HG03565 (cell line): ENCODE measurements around the gene MSH4.
"Not testable (repeated sequence)": the region's sequence is repeated elsewhere in the genome, so short reads cannot be mapped to it uniquely, and the experiment has no call there.

Source experiments
- ATAC-seq: cut with Tn5 transposase; IDR thresholded peaks from one replicate; pipeline ENCODE4 v1.9.1; 2021; ENCODE audit warnings: mild to moderate bottlenecking, moderate library complexity; ENCODE audit not compliant: unreplicated experiment

Gene MSH4

DNA sequence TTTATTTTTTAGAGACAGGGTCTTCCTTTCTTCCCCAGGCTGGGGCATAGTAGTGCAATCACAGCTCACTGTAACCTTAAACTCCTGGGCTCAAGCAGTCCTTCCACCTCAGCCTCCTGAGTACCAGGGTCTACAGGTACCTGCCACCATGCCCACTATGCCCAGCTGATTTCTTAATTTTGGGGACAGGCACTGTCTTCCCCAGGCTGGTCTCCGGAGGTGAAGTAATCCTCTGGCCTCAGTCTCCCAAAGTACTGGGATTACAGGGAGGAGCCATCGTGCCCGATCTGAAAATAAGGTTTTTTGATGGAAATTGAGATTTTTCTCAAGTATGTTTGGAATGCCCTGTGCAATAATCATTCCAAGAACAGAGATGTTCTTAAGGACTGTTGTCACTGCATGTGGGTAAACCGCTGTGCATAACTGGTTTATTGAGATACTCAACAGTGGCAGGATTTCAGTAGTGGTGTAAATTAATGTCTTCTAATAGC is 934 bp upstream of the MSH4 start:
- no peak for ATAC-seq

DNA sequence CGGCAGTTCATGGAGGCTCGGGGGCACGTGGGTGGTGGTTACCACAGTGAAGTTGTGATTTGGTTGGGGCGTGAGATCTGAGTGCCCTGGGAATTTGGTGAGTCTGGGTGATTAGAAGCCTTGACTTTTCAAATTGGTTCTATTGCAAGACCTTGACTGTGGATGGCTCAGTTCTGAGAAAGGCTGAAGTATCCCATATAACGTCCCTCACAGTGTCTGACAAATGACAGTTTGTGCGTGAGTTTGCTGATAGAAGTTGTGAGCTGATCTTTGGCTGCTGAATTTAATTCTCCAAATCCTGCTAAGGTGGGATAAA is 549 bp downstream of the MSH4 start:
- ATAC-seq: no peak

DNA sequence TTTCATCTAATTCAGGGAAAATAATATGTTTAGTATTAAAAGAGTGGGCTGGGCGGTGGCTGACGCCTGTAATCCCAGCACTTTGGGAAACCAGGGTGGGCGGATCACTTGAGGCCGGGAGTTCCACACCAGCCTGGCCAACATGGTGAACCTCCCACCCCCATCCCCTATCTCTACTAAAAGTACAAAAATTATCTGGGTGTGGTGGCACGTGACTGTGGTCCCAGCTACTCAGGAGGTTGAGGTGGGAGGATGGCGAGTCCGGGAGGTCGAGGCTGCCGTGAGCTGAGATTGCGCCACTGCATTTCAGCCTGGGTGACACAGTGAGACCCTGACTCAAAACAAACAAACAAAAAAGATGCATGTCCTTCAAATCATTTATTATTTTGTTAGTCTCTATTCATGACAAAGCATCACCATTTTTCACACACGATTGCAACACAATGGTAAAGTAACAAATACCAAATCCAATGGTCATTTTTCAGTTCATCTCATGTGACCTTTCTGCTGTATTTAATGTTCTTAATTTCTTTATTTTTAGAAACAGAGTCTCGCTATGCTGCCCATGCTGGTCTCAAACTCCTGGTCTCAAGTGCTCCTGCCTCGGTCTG is 1.0 kb downstream of the MSH4 start:
- no peak for ATAC-seq

DNA sequence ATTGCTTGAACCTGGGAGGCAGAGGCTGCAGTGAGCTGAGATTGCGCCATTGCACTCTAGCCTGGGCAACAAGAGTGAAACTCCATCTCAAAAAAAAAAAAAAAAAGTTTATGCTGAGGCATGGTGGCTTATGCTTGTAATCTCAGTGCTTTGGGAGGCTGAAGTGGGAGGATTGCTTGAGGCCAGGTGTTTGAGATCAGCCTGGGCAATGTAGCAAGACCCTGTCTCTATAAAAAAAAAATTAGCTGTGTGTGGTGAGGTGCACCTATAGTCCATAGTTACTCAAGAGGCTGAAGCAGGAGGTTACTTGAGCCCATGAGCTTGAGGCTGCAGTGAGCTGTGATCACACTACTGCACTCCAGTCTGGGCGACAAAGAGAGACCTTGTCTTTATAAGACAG is 4.8 kb downstream of the MSH4 start:
- not testable (repeated sequence) for ATAC-seq

DNA sequence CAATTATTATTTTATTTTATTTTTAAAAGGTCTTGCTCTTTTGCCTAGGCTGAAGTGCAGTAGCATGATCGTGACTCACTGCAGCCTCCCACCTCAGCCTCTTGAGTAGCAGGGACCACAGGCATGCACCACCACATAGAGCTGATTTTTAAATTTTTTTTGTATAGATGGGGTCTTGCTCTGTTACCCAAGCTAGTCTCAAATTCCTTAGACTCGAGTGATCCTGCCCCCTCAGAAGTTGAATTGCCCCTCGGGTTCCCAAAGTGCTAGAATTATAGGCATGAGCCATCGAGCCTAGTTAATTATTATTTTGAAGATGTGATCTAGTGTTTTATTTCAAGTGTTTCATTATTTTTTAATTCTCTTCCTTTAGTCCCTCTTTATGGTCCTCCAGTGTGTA is 12.2 kb downstream of the MSH4 start:
- no peak for ATAC-seq

DNA sequence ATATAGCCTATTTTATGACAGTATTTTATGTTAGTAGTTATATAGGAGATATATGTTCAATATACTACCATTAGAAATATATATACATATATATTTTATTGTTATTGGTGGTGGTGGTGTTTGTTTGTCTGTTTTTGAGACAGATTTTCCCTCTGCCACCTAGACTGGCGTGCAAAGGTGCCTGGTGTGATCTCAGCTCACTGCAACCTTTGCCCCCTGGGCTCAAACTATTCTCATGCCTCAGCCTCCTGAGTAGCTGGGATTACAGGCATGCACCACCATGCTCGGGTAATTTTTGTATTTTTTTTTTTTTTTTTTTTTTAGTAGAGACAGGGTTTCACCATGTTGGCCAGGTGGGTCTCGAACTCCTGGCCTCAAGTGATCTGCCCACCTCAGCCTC is 13.4 kb downstream of the MSH4 start:
- not testable (repeated sequence) for ATAC-seq

DNA sequence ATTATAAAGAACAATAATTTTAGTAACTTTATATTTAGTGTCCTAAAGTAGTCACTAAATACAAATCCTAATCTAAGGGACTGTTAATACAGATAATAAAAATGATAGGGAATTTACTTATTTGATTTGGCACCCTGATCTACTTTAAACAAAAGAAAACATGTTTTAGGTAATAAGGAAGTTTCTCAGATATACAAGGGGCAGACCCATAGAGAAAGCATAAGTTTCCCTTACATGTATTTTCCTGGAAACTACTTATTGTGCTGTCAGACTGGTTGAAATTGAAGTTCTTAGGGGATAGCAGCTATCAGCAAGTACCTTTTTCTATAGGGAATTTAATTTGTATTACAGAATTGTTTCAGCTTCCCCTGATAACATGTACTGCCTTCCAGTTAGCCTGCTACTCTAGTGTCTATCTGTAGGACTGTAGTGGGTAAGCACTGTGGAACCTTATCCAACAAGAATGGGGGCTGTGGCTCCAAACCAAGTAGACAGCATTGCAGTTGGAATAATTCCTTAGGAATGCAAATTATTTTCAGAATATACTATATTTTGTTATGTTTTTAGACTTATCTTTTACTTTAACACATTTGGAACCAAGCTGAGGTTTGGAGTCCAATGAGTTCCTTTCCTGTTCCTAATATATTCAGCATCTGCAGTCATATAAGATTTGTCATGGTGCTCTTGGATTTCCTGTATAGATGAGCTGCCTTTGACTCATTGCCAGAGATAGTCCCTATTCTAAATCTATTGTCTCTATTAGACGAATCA is 14.7 kb downstream of the MSH4 start:
- ATAC-seq: no peak

DNA sequence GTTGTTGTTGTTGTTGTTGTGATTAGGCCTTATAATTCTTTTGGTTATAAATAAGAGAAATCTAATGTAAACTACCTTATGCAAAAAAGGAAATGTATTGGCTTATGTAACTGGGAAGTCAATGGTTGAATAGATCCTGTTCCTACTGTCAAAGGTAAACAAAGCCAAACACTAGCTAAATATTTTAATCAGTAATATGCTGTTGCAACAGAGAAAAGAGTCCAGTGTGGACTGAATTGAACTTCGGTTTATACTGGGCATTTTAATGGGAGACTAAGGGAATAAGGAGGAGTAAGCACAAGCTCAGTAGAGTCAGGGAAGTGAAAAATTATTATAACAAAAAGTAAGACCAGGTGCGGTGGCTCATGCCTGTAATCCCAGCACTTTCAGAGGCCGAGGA is 15.4 kb downstream of the MSH4 start:
- no peak for ATAC-seq

DNA sequence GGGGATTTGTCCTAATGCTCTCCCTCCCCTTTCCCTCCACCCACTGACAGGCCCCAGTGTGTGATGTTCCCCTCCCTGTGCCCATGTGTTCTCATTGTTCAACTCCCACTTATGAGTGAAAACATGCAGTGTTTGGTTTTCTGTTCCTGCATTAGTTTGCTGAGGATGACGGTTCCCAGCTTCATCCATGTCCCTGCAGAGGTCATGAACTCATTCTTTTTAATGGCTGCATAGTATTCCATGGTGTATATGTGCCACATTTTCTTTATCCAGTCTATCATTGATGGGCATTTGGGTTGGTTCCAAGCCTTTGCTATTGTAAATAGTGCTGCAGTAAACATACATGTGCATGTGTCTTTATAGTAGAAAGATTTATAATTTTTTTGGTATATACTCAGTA is 26.9 kb downstream of the MSH4 start:
- not testable (repeated sequence) for ATAC-seq

DNA sequence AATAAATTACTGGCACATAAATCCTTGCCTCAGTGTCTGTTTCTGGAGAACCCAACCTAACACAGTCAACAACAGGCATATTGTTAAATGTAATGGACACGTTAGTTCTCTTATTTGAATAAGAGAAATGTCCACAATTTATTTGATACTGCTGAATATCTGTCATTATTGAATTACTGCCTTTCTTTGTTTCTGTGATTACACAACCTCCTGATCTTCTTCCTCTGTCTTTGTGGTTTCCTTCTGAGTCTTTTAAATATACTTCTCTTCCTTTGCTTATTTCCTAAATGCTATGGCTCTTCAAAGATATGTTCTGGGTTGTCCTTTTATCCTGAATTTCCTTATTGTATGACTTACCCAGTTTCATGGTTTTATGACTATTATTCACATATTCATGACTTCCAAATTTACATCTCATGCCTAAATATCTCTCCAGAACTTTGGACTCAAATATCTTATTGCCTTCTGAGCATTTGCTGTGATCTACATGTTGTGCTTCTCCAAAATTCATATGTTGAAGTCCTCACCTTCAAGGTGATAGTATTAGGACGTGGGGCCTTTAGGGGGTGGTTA is 39.9 kb downstream of the MSH4 start:
- no peak for ATAC-seq

DNA sequence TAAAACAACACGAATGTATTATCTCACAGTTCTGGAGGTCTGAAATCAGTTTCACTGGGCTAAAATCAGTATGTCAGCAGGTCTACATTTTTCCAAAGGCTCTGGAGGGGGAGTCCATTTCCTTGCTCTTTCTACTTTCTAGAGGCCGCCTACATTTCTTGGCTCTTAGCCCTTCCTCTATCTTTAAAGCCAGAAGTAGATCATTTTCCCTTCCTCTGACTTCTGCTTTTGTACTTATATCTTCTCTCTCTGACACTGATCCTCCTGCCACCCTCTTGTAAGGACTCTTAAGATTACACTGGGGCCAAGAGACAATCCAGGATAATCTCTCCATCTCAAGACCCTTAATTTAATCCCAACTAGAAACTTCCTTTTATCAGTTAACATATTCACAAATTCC is 41.4 kb downstream of the MSH4 start:
- no peak for ATAC-seq

DNA sequence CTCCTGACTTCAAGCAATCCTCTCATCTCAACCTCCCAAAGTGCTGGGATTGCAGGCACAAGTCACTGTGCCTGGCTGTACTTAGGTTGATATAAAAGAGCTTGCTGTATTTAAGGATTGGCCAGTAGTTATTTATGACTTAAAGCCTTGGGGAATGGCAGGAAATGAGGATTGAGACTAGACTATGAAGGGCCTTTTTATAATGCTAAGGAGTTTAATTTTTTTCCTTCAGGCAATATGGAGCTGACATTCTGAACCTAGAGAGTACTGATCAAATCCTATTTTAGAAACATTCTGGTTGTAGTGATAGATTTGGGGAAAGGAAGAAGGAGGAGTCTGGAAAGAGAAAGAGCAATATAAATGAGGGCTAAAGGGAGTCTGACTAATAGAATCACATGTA is 44.7 kb downstream of the MSH4 start:
- ATAC-seq: no peak

DNA sequence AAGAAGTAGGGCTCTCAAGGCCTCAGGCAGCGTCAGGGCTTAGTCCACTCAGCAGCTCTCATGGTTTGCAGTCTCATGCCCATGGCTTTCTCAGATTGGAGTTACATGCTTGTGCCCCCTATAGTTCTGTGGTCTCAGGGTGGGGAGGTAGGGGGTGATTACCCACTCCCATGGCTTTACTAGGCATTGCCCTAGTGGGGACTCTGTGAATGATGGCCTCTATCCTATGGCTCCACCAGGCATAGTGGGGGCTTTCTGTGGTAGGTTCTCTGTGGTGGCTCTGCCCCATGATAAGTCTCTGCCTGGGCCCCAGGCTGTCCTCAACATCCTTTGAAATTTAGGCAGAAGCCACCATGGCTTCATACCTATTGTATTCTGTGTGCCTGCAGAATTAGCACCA is 48.9 kb downstream of the MSH4 start:
- no peak for ATAC-seq

DNA sequence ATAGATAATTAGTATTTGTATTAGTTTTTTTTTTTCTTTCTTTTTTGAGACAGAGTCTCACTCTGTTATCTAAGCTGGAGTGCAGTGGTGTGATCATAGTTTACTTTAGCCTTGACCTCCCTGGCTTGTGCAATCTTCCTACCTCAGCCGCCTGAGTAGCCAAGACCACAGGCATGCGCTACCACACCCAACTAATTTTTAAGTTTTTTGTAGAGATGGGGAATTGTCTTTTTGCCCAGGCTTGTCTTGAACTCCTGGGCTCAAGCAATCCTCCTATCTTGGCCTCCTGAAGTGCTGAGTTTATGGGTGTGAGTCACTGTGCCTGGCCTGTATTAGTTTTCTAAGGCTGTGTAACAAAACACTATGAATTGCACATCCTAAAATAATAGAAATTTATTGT is 58.3 kb downstream of the MSH4 start:
- no peak for ATAC-seq

DNA sequence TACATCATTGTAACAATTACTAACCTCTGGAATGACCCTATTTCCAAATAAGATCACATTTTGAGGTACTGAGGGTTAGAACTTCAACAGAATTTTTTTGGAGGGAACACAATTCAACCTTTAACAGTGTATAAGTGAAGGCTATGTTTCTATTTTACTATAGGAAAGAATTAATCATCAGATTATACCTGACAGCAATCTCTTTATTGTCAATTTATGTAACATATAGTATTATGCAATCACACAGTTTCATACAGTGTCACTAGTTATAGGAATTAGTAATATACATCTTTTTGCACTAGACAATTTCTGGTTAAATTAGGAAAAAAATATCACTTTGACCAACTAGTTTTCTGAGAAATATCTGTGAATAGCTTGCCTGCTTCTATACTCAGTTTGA is 59.1 kb downstream of the MSH4 start:
- ATAC-seq: no peak

DNA sequence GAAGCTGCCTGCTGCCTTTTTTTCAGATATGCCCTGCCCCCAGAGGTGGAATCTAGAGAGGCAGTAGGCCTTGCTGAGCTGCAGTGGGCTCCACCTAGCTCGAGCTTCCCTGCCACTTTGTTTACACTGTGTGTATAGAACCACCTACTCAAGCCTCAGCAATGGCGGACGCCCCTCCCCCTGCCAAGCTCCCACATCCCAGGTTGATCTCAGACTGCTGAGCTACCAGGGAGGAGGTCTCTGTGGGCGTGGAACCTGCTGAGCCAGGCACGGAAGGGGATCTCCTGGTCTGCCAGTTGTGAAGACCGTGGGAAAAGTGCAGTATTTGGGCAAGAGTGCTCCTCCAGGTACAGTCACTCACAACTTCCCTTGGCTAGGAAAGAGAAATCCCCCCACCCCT is 65.1 kb downstream of the MSH4 start:
- no peak for ATAC-seq

DNA sequence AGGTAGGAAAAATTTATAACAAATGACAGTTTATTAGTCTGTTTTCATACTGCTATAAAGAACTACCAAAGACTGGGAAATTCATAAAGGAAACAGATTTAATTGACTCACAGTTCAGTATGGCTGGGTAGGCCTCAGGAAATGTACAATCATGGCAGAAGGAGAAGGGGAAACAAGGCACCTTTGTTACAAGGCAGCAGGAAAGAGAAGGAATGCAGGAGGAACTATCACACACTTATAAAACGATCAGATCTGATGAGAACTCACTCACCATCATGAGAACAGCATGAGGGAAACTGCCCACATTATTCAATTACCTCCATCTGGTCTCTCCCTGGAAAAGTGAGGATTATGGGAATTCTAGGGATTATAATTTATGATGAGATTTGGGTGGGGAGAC is 74.3 kb downstream of the MSH4 start:
- ATAC-seq: no peak

DNA sequence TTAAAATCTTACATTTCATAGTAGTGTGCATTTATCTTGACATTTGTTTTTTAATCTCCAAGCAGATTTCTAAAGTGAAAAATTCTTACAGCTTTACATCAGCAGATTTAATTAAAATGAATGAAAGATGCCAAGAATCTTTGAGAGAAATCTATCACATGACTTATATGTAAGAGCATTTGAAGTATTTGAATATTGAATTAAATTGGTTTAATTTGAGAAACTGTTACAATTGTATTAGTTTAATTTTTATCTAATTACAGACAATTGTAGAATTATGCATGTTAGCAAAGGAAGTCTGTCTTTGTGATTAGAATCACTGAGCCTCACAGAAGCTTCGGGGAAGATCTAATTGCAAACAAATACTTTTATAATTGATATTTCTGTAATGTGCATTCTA is 83.3 kb downstream of the MSH4 start:
- no peak for ATAC-seq

DNA sequence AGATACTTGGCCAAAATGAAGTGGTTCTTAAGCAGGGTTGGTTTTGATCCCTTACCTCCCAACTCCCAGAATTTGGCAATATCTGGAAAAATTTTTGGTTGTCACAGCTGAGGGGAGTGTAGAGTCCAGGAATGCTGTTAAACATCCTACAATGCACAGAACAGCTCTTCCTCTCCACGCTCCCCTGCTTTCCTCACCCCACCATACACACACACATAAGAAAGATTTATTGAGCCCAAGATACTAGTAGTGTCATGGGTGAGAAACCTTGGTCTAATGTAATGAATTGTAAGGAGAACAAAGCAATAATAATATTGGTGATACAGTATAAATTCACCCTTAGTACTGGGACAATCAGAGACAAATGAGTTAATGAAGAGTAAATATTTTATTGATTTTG is 87.8 kb downstream of the MSH4 start:
- no peak for ATAC-seq

DNA sequence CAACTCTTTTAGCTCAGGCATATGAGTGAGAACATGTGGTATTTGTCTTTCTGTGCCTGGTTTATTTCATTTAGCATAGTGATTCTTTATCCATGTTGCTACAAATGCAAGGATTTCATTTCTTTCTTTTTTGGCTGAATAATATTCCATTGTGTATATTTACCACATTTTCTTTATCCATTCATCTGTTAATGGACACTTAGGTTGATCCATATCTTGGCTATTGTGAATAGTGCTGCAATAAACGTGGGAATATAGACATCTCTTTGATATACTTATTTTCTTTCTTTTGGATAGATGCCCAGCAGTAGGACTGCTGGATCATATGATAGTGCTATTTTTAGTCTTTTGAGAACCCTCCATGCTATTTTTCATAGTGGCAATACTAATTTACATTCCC is 104.7 kb downstream of the MSH4 start:
- ATAC-seq: no peak

DNA sequence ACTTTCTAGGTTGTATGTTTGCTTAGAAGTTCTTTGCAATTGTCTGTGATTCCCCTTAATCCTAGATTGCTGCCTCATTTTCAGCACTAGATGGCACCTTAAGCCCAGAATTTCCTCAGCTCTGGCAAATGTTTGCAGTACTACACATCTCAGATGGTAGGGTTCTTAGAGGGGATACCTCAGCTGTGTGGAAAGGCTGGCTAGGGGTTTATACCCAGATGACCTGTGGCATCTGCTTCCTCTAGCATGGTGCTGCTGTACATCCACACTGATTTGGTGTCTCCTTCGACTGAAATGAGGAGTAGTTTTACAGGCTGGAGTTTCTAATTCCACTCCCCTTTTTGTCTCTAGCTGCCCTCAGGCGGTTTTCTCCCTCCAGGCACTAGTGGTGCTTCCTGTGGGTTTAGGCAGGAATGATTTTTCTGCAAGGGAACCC is 112.1 kb downstream of the MSH4 start:
- ATAC-seq: peak; percentile 87

DNA sequence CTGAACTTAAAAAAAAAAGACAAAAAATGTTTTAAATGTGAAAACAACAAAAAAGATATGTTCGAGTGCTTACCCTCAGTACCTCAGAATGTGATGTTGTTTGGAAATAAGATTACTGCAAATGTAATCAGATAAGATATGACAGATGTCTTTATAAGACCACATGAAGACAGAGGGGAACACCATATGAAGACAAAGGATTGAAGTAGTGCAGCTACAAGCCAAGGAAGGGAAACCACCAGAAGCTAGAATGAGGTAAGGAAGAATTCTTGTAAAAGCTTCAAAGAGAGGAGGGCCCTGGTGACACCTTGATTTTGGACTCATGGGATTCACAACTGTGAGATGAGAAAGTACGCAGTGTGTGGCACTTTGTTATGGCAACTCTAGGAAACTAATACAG is 120.2 kb downstream of the MSH4 start:
- ATAC-seq: no peak

DNA sequence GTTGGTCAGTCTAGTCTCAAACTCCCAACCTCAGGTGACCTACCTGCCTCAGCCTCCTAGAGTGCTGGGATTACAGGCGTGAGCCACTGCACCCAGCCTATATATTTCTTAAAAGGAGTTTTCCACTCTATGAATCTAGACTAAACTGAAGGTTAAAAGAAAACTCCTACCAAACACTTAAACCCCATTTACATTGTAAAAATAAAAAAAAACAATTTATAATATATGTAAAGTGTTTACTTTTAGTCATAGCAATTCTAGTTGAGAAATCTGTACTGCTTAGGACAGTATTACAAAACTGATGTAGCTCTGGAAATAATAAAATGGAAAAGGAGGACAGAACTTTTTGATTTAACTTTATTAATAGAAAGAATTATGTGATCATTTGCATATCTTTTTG is 126.0 kb downstream of the MSH4 start:
- no peak for ATAC-seq
